ENCODE data around the gene NKIRAS1.

DNA sequence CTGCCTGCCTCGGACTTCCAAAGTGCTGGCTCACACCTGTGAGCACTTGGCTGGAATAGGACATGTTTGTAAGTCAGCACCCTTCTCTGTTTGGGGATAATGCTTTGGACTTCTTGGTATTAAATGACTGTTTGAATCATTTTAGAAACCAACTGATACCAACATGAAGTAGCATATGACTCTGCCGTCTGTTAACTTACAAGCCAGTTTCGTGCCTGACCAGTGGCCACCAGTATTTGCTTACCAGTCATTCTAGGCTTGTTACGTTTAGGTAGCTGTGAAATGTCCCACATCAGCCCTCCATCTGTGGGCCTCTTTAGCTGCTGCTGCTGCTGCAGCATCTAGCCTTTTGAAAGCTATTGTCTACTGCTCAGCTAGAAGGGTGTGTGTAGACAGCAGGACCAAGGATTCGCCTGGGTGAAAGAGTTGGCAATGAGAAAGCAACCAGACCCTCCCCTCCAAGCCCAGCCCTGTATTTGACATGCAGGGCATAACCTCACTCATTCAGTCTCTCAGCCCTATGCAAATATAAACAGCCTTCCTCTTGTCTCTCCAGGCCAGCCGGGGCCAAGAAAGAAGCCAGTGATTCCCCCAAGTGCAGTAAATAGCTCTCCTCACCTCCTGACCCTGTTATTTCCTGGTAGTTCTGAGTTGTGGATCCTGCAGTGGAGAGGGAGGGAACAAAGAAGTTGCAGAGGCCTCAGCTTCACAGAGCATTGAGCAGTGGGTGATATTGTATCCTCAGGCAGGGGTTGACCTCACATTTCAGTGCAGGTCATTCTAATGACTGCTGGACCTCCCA lies 51.0 kb downstream of the NKIRAS1 start:
- TF ChIP-seq, protein P1, sequence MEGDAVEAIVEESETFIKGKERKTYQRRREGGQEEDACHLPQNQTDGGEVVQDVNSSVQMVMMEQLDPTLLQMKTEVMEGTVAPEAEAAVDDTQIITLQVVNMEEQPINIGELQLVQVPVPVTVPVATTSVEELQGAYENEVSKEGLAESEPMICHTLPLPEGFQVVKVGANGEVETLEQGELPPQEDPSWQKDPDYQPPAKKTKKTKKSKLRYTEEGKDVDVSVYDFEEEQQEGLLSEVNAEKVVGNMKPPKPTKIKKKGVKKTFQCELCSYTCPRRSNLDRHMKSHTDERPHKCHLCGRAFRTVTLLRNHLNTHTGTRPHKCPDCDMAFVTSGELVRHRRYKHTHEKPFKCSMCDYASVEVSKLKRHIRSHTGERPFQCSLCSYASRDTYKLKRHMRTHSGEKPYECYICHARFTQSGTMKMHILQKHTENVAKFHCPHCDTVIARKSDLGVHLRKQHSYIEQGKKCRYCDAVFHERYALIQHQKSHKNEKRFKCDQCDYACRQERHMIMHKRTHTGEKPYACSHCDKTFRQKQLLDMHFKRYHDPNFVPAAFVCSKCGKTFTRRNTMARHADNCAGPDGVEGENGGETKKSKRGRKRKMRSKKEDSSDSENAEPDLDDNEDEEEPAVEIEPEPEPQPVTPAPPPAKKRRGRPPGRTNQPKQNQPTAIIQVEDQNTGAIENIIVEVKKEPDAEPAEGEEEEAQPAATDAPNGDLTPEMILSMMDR (IDR thresholded peaks at IDR 0.05): no peak
- TF ChIP-seq EZH2 (IDR thresholded peaks at IDR 0.05): no peak

Data from neural progenitor cell (in vitro differentiated cells).